Adrenal gland (tissue), 12 donors: Measurements from ENCODE around the gene CDC14B. TPM values are rescaled to one million over a fixed set of nuclear protein-coding genes. Genes with fewer than 3 reads are reported as not detected.

Experiments
- DNase-seq, 7 donors: peaks; one replicate each; pipeline ENCODE4 v3.0.0-alpha.2; 2019 to 2020
- H3K27ac ChIP-seq, 5 donors: fragments of 200-600 bp; sonication (generic) in 4 of 5; 1 replicate in 3 of 5; 2 replicates in 2 of 5; pipeline versions ENCODE4 v1.5.1 to v1.8.0; 2016 to 2020; ENCODE audit warnings: mild to moderate bottlenecking in 1 of 5
- H3K27me3 ChIP-seq: fragments of 200-600 bp; 2 replicates; pipeline ENCODE4 v1.8.0; 2021
- H3K36me3 ChIP-seq, 2 donors: fragments of 200-600 bp; replicated peaks in 1 of 2; 1 replicate in 1 of 2; 2 replicates in 1 of 2; pipeline versions ENCODE4 v1.5.1 to v1.8.0; 2018 to 2022
- H3K4me1 ChIP-seq, 2 donors: fragments of 200-600 bp; replicated peaks in 1 of 2; 1 replicate in 1 of 2; 2 replicates in 1 of 2; pipeline versions ENCODE4 v1.5.1 to v1.8.0; 2018 to 2021
- H3K4me3 ChIP-seq, 4 donors: fragments of 200-600 bp; sonication (generic) in 3 of 4; one replicate each; pipeline ENCODE4 v1.5.1; 2016 to 2018
- H3K9me3 ChIP-seq, 3 donors: fragments of 200-600 bp; sonication (generic) in 1 of 3; replicated peaks in 1 of 3; 1 replicate in 2 of 3; 2 replicates in 1 of 3; pipeline versions ENCODE4 v1.5.1 to v1.8.0; 2016 to 2021
- POLR2A ChIP-seq, 2 donors: fragments of 450-650 bp; IDR thresholded peaks; one replicate each; pipeline ENCODE4 v1.6.1; 2017; ENCODE audit warnings: antibody characterized with exemption in 2 of 2, mild to moderate bottlenecking in 2 of 2, moderate library complexity in 1 of 2
- WGBS, 4 donors: extraction: QIAGEN DNeasy Blood & Tissue Kit in 2 of 4; methylation state at CpG; one replicate each; pipeline versions ENCODE4 v1.1.5 to v1.1.7; 2013 to 2017; 5-methylcytosine and 5-hydroxymethylcytosine counted together
- intact Hi-C, 2 donors: fragments of 100-400 bp; cut with DNase I; formaldehyde crosslinking; loops; one replicate each; pipeline versions ENCODE4 v1.14.1 to v1.15.0; 2022 to 2023
- polyA plus RNA-seq, 3 donors: library from polyadenylated mRNA; stranded (reverse); fragments of 200-250 nt in 2 of 3; fragments of 350-450 nt in 1 of 3; fragmentation: Illumina TruSeq in 1 of 3; extraction: RNeasy Lipid Tissue Mini Kit (QIAGEN cat#74804) in 1 of 3; gene quantifications; one replicate each; pipeline ENCODE4 v1.2.3, GENCODE V29; 2013 to 2014
- total RNA-seq, 9 donors: library from RNA; depleted of rRNA in 4 of 9; stranded (reverse); fragments of >200 nt in 4 of 9; fragments of 120-200 nt in 1 of 9; fragmentation: NEBNext Ultra II Directional in 1 of 9; extraction: Animal tissue kit (Norgen Biotek cat#: 25700) in 1 of 9; gene quantifications; one replicate each; pipeline versions ENCODE4 v1.1.0 to v1.2.4, GENCODE V29; 2013 to 2023
- TF ChIP-seq, protein P1 (sequence below), 6 experiments: fragments of 450-650 bp in 4 of 6; fragments of 200-600 bp in 2 of 6; sonication (generic) in 1 of 6; IDR thresholded peaks; 1 replicate in 5 of 6; 2 replicates in 1 of 6; pipeline versions ENCODE4 v1.5.1 to v1.8.0; 2016 to 2021; ENCODE audit warnings: antibody characterized with exemption in 6 of 6, mild to moderate bottlenecking in 2 of 6, moderate library complexity in 1 of 6
- donor health status: healthy with polysubstance abuse.
- donor health status: Bipolar disorder and iron deficiency.
- donor health status: DM: yes; HTN: yes; CAD: no.
- donor health status: DM: no; HTN: no; CAD: no.
- donor health status: DM: no; HTN: no; CAD: no.
- donor health status: DM: yes; HTN: yes; CAD: no.

The CDC14B gene
- total and polyA plus RNA-seq, 12 donors: 2.1 to 19.1 (median 10.2) TPM

DNA sequence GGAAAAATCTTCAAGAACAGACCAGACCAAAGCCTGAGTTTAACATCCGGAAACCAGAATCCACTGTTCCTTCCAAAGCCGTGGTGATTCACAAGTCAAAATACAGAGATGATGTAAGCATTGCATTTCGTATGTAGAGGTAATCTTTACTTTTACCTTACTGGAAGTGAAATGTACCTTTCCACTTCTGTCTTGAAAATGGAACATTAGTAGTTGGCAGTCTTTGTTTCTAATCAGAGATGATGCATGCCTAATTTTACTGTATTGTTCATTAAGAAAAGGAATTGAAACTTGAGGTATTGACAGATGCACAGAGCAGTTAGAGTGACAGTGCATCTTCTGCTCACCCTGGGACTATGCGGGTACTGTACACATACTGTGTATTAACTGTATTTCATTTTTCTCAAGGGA lies 135.1 kb downstream of the CDC14B start:
- WGBS, 4 donors: 87 to 94% (median 90%) methylated on average over 4 of the region's 4 CpGs
- TF ChIP-seq POLR2A (IDR thresholded peaks at IDR 0.05): no peak
- TF ChIP-seq, protein P1, sequence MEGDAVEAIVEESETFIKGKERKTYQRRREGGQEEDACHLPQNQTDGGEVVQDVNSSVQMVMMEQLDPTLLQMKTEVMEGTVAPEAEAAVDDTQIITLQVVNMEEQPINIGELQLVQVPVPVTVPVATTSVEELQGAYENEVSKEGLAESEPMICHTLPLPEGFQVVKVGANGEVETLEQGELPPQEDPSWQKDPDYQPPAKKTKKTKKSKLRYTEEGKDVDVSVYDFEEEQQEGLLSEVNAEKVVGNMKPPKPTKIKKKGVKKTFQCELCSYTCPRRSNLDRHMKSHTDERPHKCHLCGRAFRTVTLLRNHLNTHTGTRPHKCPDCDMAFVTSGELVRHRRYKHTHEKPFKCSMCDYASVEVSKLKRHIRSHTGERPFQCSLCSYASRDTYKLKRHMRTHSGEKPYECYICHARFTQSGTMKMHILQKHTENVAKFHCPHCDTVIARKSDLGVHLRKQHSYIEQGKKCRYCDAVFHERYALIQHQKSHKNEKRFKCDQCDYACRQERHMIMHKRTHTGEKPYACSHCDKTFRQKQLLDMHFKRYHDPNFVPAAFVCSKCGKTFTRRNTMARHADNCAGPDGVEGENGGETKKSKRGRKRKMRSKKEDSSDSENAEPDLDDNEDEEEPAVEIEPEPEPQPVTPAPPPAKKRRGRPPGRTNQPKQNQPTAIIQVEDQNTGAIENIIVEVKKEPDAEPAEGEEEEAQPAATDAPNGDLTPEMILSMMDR (IDR thresholded peaks at IDR 0.05): no peak
- H3K36me3 ChIP-seq: peaks cover 0 to 4% of the 10 kb centered on the region in 2 donors
- no peak overlapping the region for H3K4me3 ChIP-seq
- no peaks in the 10 kb centered on the region for H3K27me3 ChIP-seq
- no peak for DNase-seq
- peaks cover 0 to 20% of the 10 kb centered on the region in 2 donors for H3K4me1 ChIP-seq
- no peak overlapping the region for H3K27ac ChIP-seq
- H3K9me3 ChIP-seq: no peaks in the 10 kb centered on the region
- intact Hi-C loops: no loop called here

DNA sequence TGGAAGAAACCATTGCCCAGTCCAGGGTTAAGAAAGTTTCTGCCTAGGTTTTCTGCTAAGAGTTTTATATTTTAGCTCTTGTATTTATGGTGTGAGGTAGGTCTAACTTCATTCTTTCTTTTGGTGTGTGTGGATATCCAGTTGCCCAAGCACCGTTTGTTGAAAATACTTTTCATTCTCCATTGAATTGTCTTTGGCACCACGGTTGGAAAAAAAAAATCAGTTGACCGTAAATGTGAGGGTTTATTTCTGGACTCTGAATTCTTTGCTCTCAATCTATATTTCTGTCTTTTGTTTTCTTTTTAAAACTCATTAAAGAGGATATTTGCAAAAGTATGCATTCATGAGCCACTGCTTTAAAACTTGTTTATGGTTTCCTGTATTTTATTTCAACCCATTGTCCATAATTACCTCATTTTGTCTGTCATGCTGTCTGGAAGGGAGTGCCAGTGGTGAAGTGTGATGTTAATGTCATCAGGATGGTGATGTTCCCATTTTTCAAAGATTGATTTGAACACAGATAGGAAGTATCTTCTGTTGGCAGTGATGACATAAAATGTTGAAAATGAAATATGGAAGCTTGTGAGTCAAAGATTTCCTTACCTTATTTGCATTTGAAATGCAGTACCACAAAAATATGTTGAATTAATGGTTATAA lies 135.8 kb downstream of the CDC14B start:
- WGBS, 4 donors: 53 to 93% (median 59%) methylated on average over 3 of the region's 3 CpGs
- intact Hi-C loops: no loop called here
- H3K4me3 ChIP-seq: no peak overlapping the region
- H3K9me3 ChIP-seq: no peaks in the 10 kb centered on the region
- no peaks in the 10 kb centered on the region for H3K27me3 ChIP-seq
- peaks cover 0 to 20% of the 10 kb centered on the region in 2 donors for H3K4me1 ChIP-seq
- TF ChIP-seq POLR2A (IDR thresholded peaks at IDR 0.05): no peak
- TF ChIP-seq, protein P1 (IDR thresholded peaks at IDR 0.05): no peak
- no peak for DNase-seq
- H3K27ac ChIP-seq: no peak overlapping the region
- peaks cover 0 to 4% of the 10 kb centered on the region in 2 donors for H3K36me3 ChIP-seq

DNA sequence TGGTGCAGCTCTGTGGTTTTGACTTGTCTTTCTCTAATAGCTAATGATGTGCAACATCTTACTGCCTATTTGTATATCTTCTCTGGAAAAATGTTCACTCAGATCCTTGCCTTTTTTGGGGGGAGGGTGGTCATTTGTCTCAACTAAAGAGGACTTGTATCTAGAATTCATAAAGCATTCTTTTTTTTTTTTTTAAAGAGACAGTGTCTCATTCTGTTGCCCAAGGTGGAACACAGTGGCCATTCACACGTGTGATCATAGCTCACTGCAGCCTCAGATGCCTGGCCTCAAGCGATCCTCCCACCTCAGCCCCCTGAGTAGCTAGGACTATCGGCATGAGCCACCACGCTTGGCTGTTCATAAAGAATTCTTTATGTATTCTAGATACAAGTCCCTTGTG lies 136.4 kb downstream of the CDC14B start:
- no peaks in the 10 kb centered on the region for H3K9me3 ChIP-seq
- intact Hi-C loops: no loop called here
- no peak overlapping the region for H3K27ac ChIP-seq
- 94 to 98% (median 96%) methylated on average over 4 of the region's 4 CpGs for WGBS, 4 donors
- H3K4me3 ChIP-seq: no peak overlapping the region
- DNase-seq: no peak
- peaks cover 0 to 20% of the 10 kb centered on the region in 2 donors for H3K4me1 ChIP-seq
- TF ChIP-seq, protein P1 (IDR thresholded peaks at IDR 0.05): no peak
- TF ChIP-seq POLR2A (IDR thresholded peaks at IDR 0.05): no peak
- peaks cover 0 to 4% of the 10 kb centered on the region in 2 donors for H3K36me3 ChIP-seq
- H3K27me3 ChIP-seq: no peaks in the 10 kb centered on the region

DNA sequence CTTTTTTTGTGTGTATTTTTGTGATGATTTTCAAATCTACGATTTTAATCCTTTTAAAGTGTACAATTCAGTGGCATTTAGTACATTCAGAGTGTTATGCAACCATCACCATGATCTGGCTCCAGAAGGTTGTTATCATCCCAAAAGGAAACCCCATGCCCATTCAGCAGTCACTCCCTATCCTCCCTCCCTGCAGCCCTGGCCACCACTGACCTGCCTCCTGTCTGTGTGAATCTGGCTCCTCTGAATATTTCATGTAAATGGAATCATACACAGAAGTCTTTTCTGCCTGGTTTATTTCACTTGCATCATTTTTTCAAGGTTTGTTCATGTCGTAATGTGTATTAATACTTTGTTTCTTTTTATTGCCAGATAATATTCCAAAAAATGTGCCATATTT lies 137.2 kb downstream of the CDC14B start:
- DNase-seq: no peak
- H3K4me1 ChIP-seq: peaks cover 0 to 18% of the 10 kb centered on the region in 2 donors
- no peak overlapping the region for H3K4me3 ChIP-seq
- no peak for TF ChIP-seq POLR2A (IDR thresholded peaks at IDR 0.05)
- TF ChIP-seq, protein P1 (IDR thresholded peaks at IDR 0.05): no peak
- WGBS, 4 donors: 70 to 93% (median 88%) methylated on average over 2 of the region's 2 CpGs
- no peaks in the 10 kb centered on the region for H3K27me3 ChIP-seq
- no peak overlapping the region for H3K27ac ChIP-seq
- no peaks in the 10 kb centered on the region for H3K9me3 ChIP-seq
- peaks cover 0 to 4% of the 10 kb centered on the region in 2 donors for H3K36me3 ChIP-seq
- intact Hi-C loops: no loop called here
